NT2/D1 (cell line): ENCODE data around the gene DDX10.

Experiments used
- YY1 ChIP-seq: IDR thresholded peaks from 2 replicates; pipeline ENCODE4 v1.6.1; 2011; ENCODE audit not compliant: insufficient read length, insufficient read depth
- ZNF274 ChIP-seq: IDR thresholded peaks from 2 replicates; pipeline ENCODE4 v1.6.1; 2011; ENCODE audit warnings: mild to moderate bottlenecking, low read depth, low read length

DNA sequence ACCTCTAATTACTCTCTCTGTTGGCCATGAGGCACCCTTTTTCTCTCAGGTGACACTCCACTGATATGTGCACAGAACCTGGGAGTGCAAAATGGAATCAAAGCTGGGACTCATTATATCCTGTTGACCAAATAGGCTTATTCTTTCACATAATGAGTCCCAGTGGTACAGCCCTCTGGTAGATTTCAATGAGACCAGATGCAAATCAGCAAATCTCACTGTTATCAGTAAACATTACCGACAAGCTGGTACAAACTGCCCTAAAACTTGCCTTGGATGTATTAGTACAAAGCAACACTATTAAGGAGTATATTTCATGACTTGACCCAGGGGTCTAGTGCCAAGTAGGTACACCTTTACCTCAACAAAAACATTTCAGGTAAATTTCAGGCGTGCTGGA lies 128.3 kb downstream of the DDX10 start:
- TF ChIP-seq ZNF274 (no peak), YY1 (no peak)
